SHP77 (cell line): ENCODE measurements around the gene HEPHL1.
"Not testable (repeated sequence)": the region's sequence is repeated elsewhere in the genome, so short reads cannot be mapped to it uniquely, and the experiment has no call there.

Source experiments
- DNase-seq, 2 experiments: peaks; one replicate each; lab custom pipeline; 2025; lab: John Stamatoyannopoulos, UW

Gene HEPHL1

GRCh38 chr11:94020777-94021481, at the start of gene HEPHL1:
Gene HEPHL1, plus strand, starts transcription at chr11:94021354. Its CDS starts 15 bp downstream, at chr11:94021369.
- DNase-seq, result no peak

GRCh38 chr11:93972790-93973189, 48.4 kb upstream of the HEPHL1 start:
- DNase-seq, result no peak

- DNase-seq, result not testable (repeated sequence)
Observed at GRCh38 chr11:93973322-93974051, 47.7 kb upstream of the HEPHL1 start.

- DNase-seq, result no peak
Observed at GRCh38 chr11:93974759-93975158, 46.4 kb upstream of the HEPHL1 start.

GRCh38 chr11:93976577-93977254, 44.4 kb upstream of the HEPHL1 start:
- DNase-seq, result not testable (repeated sequence)

GRCh38 chr11:93983542-93984195, 37.5 kb upstream of the HEPHL1 start:
- DNase-seq, result no peak

- DNase-seq, result no peak
Observed at GRCh38 chr11:93984196-93984567, 37.0 kb upstream of the HEPHL1 start.

GRCh38 chr11:93984936-93985335, 36.2 kb upstream of the HEPHL1 start:
- no peak for DNase-seq

GRCh38 chr11:93986716-93987115, 34.4 kb upstream of the HEPHL1 start:
- peak; percentile 14 to 19 for DNase-seq

GRCh38 chr11:93988455-93988854, 32.7 kb upstream of the HEPHL1 start:
- DNase-seq, result no peak

GRCh38 chr11:93988912-93989311, 32.2 kb upstream of the HEPHL1 start:
- no peak for DNase-seq

GRCh38 chr11:93993747-93994146, 27.4 kb upstream of the HEPHL1 start:
- no peak for DNase-seq

GRCh38 chr11:93997741-93998140, 23.4 kb upstream of the HEPHL1 start:
- no peak for DNase-seq

- DNase-seq, result no peak
Observed at GRCh38 chr11:94000659-94001058, 20.5 kb upstream of the HEPHL1 start.

- no peak for DNase-seq
Observed at GRCh38 chr11:94002226-94002625, 18.9 kb upstream of the HEPHL1 start.

GRCh38 chr11:94007426-94007825, 13.7 kb upstream of the HEPHL1 start:
- DNase-seq, result no peak

GRCh38 chr11:94007906-94008305, 13.2 kb upstream of the HEPHL1 start:
- DNase-seq, result no peak

GRCh38 chr11:94010136-94010535, 11.0 kb upstream of the HEPHL1 start:
- DNase-seq, result no peak

- no peak for DNase-seq
Observed at GRCh38 chr11:94011478-94011877, 9.7 kb upstream of the HEPHL1 start.

GRCh38 chr11:94017446-94017845, 3.7 kb upstream of the HEPHL1 start:
- DNase-seq, result no peak

GRCh38 chr11:94018721-94019120, 2.4 kb upstream of the HEPHL1 start:
- DNase-seq, result no peak

GRCh38 chr11:94023856-94024255, 2.7 kb downstream of the HEPHL1 start:
- no peak for DNase-seq
